Amniotic epithelial cell (primary cell): ENCODE measurements around the gene PTPN14.
A peak's percentile ranks its signal among the peaks of the same experiment; 100 is the strongest.

Experiments used
- DNase-seq: peaks from one replicate; pipeline ENCODE4 v3.0.0-alpha.2; 2010; ENCODE audit warnings: low read depth

Gene PTPN14

GRCh38 chr1:214476229-214476985, 75.0 kb downstream of the PTPN14 start:
- no peak for DNase-seq

GRCh38 chr1:214475746-214476145, 75.7 kb downstream of the PTPN14 start:
- DNase-seq = no peak

- no peak for DNase-seq
These were observed 76.1 kb downstream of the PTPN14 start for GRCh38 chr1:214475331-214475730.

- no peak for DNase-seq
These were observed 76.9 kb downstream of the PTPN14 start for GRCh38 chr1:214474467-214474866.

DNA sequence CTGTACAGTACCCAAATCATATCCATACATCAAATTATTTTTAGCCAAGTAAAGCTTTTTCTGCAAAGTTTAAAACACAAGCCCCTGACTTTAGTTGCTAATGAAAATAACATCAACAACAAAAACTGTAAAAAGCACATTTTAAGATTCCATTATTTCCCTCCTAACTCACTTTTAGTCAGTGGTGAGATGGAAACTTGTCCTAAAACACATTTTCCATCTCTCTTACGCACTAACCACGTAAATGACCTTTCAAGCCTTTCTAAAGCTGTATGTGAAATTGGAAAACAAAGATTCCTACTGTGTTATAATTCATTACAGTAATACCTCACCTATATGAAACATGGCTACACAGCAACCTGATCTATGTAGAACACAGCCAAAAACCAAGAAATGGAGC, 77.5 kb downstream of the PTPN14 start:
- DNase-seq = no peak

- DNase-seq = peak; percentile 91
These were observed 78.0 kb downstream of the PTPN14 start for GRCh38 chr1:214473387-214473786.

DNA sequence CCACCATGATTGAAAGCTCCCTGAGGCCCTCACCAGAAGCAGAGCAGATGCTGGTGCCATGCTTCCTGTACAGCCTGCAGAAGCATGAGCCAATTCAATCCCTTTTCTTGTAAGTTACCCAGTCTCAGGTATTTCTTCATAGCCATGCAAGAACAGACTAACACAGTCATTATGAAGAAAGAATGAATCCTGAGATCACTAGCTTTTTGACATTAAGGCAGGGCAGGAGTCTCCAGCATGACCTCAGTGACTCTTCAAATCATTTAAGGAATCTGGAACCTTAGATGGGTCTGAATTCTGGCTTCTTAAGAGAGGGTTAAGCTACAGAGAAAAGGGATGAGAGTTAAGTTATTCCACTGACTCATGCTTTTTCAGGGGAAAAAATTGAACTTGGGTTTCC, 79.0 kb downstream of the PTPN14 start:
- peak; percentile 79 for DNase-seq

- DNase-seq = no peak
These were observed 79.9 kb downstream of the PTPN14 start for GRCh38 chr1:214471458-214471857.

- no peak for DNase-seq
These were observed 81.3 kb downstream of the PTPN14 start for GRCh38 chr1:214470132-214470531.

DNA sequence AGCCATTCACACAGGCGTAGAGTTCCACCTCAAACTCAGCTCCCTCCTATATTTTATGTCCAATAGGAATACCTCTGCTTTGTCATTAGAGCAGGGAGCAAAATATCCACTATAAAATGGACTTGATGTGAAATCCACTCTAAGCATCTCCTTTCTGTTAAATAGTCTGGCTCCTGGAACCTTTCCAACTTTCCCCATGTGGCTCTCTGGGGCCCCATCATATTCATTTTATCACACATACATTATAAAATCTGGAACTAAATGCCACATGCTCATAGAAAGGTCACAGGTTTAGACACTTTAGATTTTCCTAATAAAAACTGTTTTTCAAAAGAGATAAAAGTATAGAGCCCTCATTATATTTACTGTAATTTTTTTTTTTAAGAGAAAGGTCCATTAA, 82.1 kb downstream of the PTPN14 start:
- DNase-seq = no peak

- no peak for DNase-seq
These were observed 84.3 kb downstream of the PTPN14 start for GRCh38 chr1:214467078-214467585.

DNA sequence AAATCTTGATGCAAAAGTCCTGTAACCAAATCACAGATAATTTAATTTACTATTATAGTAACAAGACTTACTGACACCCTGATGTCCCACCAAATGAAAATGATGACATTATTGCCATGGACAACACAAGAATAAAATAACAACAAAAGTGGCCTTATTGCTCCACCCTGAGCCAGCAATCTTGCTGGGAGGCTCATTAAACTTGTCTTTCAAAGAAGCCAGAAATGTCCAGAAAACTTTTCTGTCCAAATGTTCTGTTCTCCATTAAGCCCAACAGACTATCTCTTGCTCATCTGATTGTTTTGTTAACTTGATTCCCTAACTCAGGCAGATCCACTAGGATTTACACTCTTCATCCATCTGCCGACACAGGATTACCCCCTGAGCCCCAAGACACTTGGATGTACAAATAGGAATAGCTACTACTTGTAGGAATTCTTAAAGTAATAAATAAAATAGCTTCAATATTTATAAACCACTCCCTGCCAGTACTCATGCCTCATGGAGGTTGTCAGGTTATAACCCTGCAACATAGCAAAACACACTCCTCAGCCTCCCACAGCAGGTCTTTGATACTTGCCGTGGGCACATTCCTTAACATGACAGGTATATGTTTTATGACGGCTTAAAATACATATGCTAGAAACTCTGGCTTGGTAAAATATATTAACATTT, 84.9 kb downstream of the PTPN14 start:
- peak; percentile 40 for DNase-seq

DNA sequence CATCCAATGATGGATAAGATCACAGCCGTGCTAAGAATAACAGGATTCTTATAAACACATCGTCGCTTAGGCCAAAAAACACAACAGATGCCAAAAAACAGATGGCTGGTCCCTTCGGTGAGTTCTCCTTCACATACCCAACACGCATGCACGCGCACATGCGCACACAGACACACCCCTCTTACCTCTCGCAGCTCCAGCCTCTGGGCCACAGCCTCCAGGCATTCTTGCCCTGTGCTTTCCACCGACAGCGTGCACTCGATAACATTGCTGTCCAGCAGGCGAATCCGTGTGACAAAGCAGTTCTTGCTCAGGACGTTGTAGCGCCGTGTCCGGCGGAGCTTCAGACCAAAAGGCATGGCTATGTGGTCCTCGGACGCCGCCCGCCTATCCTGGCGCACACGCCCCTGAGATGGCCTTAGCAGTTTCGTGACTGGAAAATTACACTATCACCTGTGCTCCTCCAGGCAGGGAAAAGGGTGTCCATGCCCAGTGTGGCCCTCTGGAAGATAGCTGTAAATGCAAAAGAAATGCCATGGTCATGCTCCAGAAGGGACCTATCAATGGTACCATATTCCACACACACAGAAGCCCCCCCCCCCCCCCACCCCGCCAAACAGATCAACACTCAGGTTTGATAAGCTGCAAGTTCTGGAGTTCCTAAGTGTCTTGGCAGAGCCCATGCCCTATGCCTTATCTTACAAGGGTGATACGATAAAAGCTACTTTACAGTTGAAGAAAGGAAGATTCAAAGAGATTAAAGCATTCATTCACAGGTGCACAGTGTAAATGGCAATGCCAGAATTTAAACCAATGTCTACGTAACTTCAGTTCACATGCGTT, 86.7 kb downstream of the PTPN14 start:
- no peak for DNase-seq

GRCh38 chr1:214463596-214463995, 87.8 kb downstream of the PTPN14 start:
- DNase-seq = no peak

GRCh38 chr1:214462882-214463281, 88.5 kb downstream of the PTPN14 start:
- no peak for DNase-seq

DNA sequence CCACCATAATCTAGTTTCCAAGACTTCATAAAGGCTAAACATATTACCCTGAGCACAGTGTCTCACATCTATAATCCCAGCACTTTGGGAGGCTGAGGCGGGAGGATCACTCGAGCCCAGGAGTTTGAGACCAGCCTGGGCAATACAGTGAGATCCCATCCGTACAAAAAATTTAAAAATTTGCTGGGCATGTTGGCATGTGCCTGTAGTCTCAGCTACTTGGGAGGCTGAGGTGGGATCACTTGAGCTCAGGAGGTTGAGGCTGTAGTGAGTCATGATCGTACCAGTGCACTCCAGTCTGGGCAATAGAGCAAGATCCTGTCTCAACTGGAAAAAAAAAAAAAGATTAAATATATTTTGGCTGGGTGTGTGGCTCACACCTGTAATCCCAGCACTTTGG, 90.1 kb downstream of the PTPN14 start:
- no peak for DNase-seq

DNA sequence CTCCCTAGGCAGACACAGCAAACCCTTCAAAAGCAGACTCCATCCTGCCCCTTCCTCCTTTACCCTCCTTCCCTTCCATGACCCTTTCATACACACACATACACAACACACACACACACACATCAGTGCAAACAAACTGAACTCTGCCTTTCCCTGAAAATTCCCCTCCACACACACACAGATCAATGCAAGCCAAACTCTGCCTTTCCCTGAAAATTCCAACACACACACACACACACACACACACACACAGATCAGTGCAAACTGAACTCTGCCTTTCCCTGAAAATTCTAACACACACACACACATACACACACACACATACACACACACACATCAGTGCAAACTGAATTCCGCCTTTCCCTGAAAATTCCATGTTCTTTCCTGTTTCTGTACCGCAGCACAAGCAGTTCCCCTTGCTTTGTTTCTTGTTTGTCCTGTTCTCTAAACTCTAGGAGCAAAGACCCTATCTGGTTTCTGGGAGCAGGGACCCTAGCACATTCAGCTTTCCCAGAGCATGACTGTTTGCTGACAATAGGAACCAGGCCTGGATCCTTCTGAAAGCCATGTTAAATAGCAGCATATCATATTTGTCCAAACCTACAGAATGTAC, 91.0 kb downstream of the PTPN14 start:
- DNase-seq = no peak

- DNase-seq = no peak
These were observed 91.5 kb downstream of the PTPN14 start for GRCh38 chr1:214459895-214460294.

DNA sequence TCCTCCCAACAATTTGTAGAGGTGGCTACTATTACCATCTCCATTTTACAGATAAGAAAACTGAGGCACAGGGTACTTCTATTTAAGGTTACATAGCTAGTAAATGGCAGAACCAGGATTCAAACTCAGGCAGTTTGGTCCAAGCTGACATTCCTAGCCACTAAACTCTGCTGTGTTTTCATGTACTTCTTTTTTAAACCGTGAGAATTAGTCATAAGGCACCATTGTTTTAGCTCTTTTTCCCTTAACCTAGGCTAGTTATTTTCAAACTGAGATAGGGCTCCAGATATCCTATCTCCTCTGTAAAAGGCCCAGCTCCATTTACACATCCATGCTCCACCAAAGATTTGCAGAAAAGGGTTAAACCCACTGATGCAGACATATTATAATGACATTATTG, 92.9 kb downstream of the PTPN14 start:
- DNase-seq = no peak

GRCh38 chr1:214455971-214456867, 95.2 kb downstream of the PTPN14 start:
- DNase-seq = peak; percentile 66

- no peak for DNase-seq
These were observed 95.9 kb downstream of the PTPN14 start for GRCh38 chr1:214455479-214455878.
